Spleen (tissue), 11 donors: ENCODE measurements around the gene HSPBP1. TPM values are rescaled to one million over a fixed set of nuclear protein-coding genes. Genes with fewer than 3 reads are reported as not detected.

Source experiments
- DNase-seq: peaks from one replicate; pipeline ENCODE4 v3.0.0-alpha.2; 2020
- H3K27ac ChIP-seq, 8 donors: fragments of 200-600 bp; sonication (generic) in 7 of 8; 1 replicate in 4 of 8; 2 replicates in 4 of 8; pipeline versions ENCODE4 v1.5.0 to v1.8.0; 2016 to 2021; ENCODE audit warnings: inconsistent platforms in 4 of 8, mild to moderate bottlenecking in 4 of 8, moderate library complexity in 1 of 8
- H3K27me3 ChIP-seq, 7 donors: fragments of 200-600 bp; sonication (generic) in 6 of 7; replicated peaks in 1 of 7; 1 replicate in 4 of 7; 2 replicates in 3 of 7; pipeline versions ENCODE4 v1.5.0 to v1.8.0; 2016 to 2021; ENCODE audit warnings: inconsistent platforms in 3 of 7, mild to moderate bottlenecking in 1 of 7
- H3K36me3 ChIP-seq, 6 donors: fragments of 200-600 bp; sonication (generic) in 5 of 6; 1 replicate in 4 of 6; 2 replicates in 2 of 6; pipeline versions ENCODE4 v1.5.0 to v1.8.0; 2016 to 2021; ENCODE audit warnings: inconsistent platforms in 2 of 6
- H3K4me1 ChIP-seq, 6 donors: fragments of 200-600 bp; sonication (generic) in 5 of 6; 1 replicate in 3 of 6; 2 replicates in 3 of 6; pipeline versions ENCODE4 v1.5.0 to v1.8.0; 2016 to 2021; ENCODE audit warnings: inconsistent platforms in 3 of 6
- H3K4me3 ChIP-seq, 8 donors: fragments of 200-600 bp; sonication (generic) in 7 of 8; 1 replicate in 4 of 8; 2 replicates in 4 of 8; pipeline versions ENCODE4 v1.5.0 to v1.8.0; 2016 to 2021; ENCODE audit warnings: inconsistent platforms in 4 of 8, mild to moderate bottlenecking in 4 of 8, moderate library complexity in 2 of 8
- H3K9me3 ChIP-seq, 8 donors: fragments of 200-600 bp; sonication (generic) in 7 of 8; 1 replicate in 4 of 8; 2 replicates in 4 of 8; pipeline versions ENCODE4 v1.5.0 to v1.8.0; 2016 to 2021; ENCODE audit warnings: inconsistent platforms in 4 of 8
- CTCF ChIP-seq, 11 experiments: fragments of 200-600 bp in 7 of 11; fragments of 450-650 bp in 4 of 11; sonication (generic) in 4 of 11; IDR thresholded peaks in 8 of 11; conservative IDR thresholded peaks in 3 of 11; 1 replicate in 7 of 11; 2 replicates in 4 of 11; pipeline versions ENCODE4 v1.4.0 to v1.8.0; 2016 to 2021; ENCODE audit warnings: antibody characterized with exemption in 11 of 11, inconsistent platforms in 4 of 11, mild to moderate bottlenecking in 1 of 11
- POLR2A ChIP-seq, 3 donors: fragments of 450-650 bp; IDR thresholded peaks; one replicate each; pipeline ENCODE4 v1.5.1; 2017; ENCODE audit warnings: antibody characterized with exemption in 3 of 3, mild to moderate bottlenecking in 1 of 3
- POLR2AphosphoS5 ChIP-seq, 3 donors: sonication (generic); formaldehyde crosslinking; IDR thresholded peaks; one replicate each; pipeline ENCODE4 v1.5.1; 2017; ENCODE audit warnings: antibody characterized with exemption in 3 of 3
- WGBS, 5 donors: extraction: QIAGEN DNeasy Blood & Tissue Kit in 3 of 5; methylation state at CpG; one replicate each; pipeline versions ENCODE4 v1.1.5 to v1.1.7; 2013 to 2018; 5-methylcytosine and 5-hydroxymethylcytosine counted together
- intact Hi-C: fragments of 100-400 bp; cut with DNase I; formaldehyde crosslinking; loops from one replicate; pipeline ENCODE4 v1.15.0; 2023; ENCODE audit warnings: low total_unique reads
- polyA plus RNA-seq, 3 donors: library from polyadenylated mRNA; stranded (reverse); fragments of 200-250 nt; gene quantifications; one replicate each; pipeline ENCODE4 v1.2.1, GENCODE V29; 2013
- total RNA-seq, 7 donors: library from RNA; depleted of rRNA in 3 of 7; stranded (reverse); fragments of >200 nt in 3 of 7; fragmentation: NEBNext Ultra II Directional in 4 of 7; extraction: Animal tissue kit (Norgen Biotek cat#: 25700) in 4 of 7; gene quantifications; one replicate each; pipeline versions ENCODE4 v1.1.0 to v1.2.1, GENCODE V29; 2016 to 2021
- donor health status: healthy with polysubstance abuse.
- donor health status: DM: no; HTN: no; CAD: no; lungs with moderate emphysema.
- donor health status: DM: no; HTN: no; CAD: no.
- donor health status: Bipolar disorder and iron deficiency.
- donor health status: healthy.
- donor health status: DM: no; HTN: no; CAD: no.
- donor health status: DM: yes; HTN: yes; CAD: no.

The HSPBP1 gene
- total and polyA plus RNA-seq, 10 donors, result 14.2 to 27.0 (median 18.4) TPM

DNA sequence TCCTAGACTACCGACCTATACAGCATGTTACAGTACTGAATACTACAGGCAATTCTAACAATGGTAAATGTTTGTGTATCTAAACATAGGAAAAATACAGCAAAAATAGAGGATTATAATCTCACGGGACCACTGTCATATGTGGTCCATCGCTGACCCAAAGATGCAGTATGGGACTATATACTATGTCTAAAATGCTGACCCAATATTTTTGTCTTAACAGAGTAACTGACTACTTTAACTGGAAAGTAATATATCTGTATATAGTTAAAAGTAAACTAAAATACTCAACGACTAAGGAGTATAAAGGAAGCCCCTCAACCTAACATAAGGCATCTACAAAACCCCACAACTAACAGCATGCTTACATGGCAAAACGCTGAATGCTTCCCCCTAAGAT lies 46.9 kb downstream of the HSPBP1 start:
- Histone ChIP-seq H3K36me3 (peaks cover 10 to 100% (median 94%) of the 10 kb centered on the region in 6 donors), H3K4me3 (no peak overlapping the region), H3K4me1 (peaks cover 0 to 32% (median 15%) of the 10 kb centered on the region in 6 donors), H3K27me3 (no peaks in the 10 kb centered on the region), H3K9me3 (no peaks in the 10 kb centered on the region), H3K27ac (peak overlapping the region in 3 of 8 donors; percentile 34 to 57 (median 52))
- no peak for DNase-seq
- WGBS, 5 donors, result 87 to 94% (median 90%) methylated on average over 5 of the region's 5 CpGs
- intact Hi-C loops, result no loop called here
- TF ChIP-seq POLR2AphosphoS5 (IDR thresholded peaks at IDR 0.05) (no peak), POLR2A (IDR thresholded peaks at IDR 0.05) (no peak), CTCF (IDR thresholded peaks at IDR 0.05 in 8 of 11, conservative IDR thresholded peaks at IDR 0.05 in 3 of 11) (no peak)

- H3K4me3 ChIP-seq, result no peak overlapping the region
- no peak for DNase-seq
- H3K9me3 ChIP-seq, result no peaks in the 10 kb centered on the region
- peak overlapping the region in 5 of 8 donors; percentile 16 to 61 (median 52) for H3K27ac ChIP-seq
- H3K4me1 ChIP-seq, result peaks cover 0 to 32% (median 15%) of the 10 kb centered on the region in 6 donors
- WGBS, 5 donors, result 53 to 80% (median 72%) methylated on average over 7 to 12 of the region's 12 CpGs
- H3K36me3 ChIP-seq, result peaks cover 5 to 100% (median 93%) of the 10 kb centered on the region in 6 donors
- intact Hi-C loops, result no loop called here
- H3K27me3 ChIP-seq, result no peaks in the 10 kb centered on the region
- TF ChIP-seq POLR2A (IDR thresholded peaks at IDR 0.05) (no peak), POLR2AphosphoS5 (IDR thresholded peaks at IDR 0.05) (peak; percentile 52 to 74 (median 71))
These were observed 47.7 kb downstream of the HSPBP1 start for GRCh38 chr19:55232286-55232602.

DNA sequence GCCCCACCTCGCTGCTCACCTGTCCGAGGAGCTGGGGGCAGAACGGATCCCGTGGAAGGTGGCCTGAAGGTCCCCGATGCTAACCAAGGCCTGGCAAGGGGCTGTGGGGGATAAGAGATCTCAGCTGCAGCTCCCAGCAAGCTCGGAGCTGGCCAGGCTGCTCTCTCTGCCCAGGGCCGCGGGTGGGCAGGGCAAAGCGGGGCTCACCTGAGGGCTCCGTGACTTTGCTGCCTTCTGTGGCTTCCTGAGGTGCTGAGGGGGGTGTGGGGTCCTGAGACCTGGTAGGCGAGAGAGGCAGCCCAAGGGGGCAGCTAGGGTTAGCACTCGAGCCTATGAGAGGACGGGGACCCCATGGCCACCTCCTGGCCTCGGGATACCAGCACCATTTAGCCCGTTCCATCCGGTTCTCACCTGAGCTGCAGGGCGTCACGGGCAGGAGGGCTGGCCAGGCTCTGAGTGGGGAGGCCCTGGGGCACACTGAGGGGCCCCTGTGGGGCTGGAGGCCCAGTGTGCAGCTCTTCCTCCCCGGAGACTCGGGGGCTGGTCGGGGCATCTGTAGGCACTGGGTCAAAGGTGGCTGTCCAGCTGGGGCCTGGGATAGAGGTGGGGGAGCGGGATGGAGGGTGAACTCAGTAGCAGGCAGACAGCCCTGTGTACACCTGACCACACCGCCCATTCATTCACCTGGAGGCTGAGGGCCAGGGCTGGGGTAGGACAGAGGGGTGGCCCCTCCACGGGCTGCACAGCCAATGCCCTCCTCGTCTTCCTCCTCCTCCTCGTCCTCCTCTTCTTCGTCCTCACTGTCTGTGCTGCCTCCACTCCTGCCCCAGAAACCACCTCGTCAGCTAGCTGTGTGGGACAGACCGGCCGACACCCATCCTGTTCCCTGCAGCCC lies 48.3 kb downstream of the HSPBP1 start:
- no peaks in the 10 kb centered on the region for H3K27me3 ChIP-seq
- 86 to 89% (median 87%) methylated on average over 20 to 30 of the region's 30 CpGs for WGBS, 5 donors
- peaks cover 0 to 32% (median 15%) of the 10 kb centered on the region in 6 donors for H3K4me1 ChIP-seq
- DNase-seq, result no peak
- H3K36me3 ChIP-seq, result peaks cover 5 to 100% (median 93%) of the 10 kb centered on the region in 6 donors
- H3K9me3 ChIP-seq, result no peaks in the 10 kb centered on the region
- H3K27ac ChIP-seq, result peak overlapping the region in 7 of 8 donors; percentile 4 to 61 (median 34)
- no peak overlapping the region for H3K4me3 ChIP-seq
- TF ChIP-seq CTCF (IDR thresholded peaks at IDR 0.05 in 8 of 11, conservative IDR thresholded peaks at IDR 0.05 in 3 of 11) (no peak), POLR2AphosphoS5 (IDR thresholded peaks at IDR 0.05) (peak in 1 of 3 donors; percentile 79)
- intact Hi-C loops, result no loop called here

- no peak for DNase-seq
- peaks cover 0 to 32% (median 15%) of the 10 kb centered on the region in 6 donors for H3K4me1 ChIP-seq
- 78 to 96% (median 83%) methylated on average over 8 to 13 of the region's 13 CpGs for WGBS, 5 donors
- H3K4me3 ChIP-seq, result no peak overlapping the region
- peak overlapping the region in 3 of 8 donors; percentile 34 to 57 (median 36) for H3K27ac ChIP-seq
- no peak for TF ChIP-seq CTCF (IDR thresholded peaks at IDR 0.05 in 8 of 11, conservative IDR thresholded peaks at IDR 0.05 in 3 of 11)
- no peak for TF ChIP-seq POLR2A (IDR thresholded peaks at IDR 0.05)
- TF ChIP-seq POLR2AphosphoS5 (IDR thresholded peaks at IDR 0.05), result no peak
- intact Hi-C loops, result no loop called here
- peaks cover 5 to 100% (median 89%) of the 10 kb centered on the region in 6 donors for H3K36me3 ChIP-seq
- no peaks in the 10 kb centered on the region for H3K27me3 ChIP-seq
- no peaks in the 10 kb centered on the region for H3K9me3 ChIP-seq
These were observed 49.1 kb downstream of the HSPBP1 start for GRCh38 chr19:55230780-55231179.
